SU-DHL-6 (cell line): Measurements from ENCODE around the gene ADCY5.

Experiments
- H2AFZ ChIP-seq: fragments of 200-600 bp; sonication (generic); 2 replicates; pipeline ENCODE4 v1.6.1; 2014; ENCODE audit warnings: low read depth, mild to moderate bottlenecking, moderate library complexity, mixed read lengths, antibody characterized with exemption, low read length; ENCODE audit not compliant: severe bottlenecking
- H3F3A ChIP-seq: fragments of 200-600 bp; shearing (Covaris generic); 2 replicates; pipeline ENCODE4 v1.6.0; 2016; ENCODE audit warnings: antibody characterized with exemption, mild to moderate bottlenecking; ENCODE audit not compliant: insufficient read depth
- H3K27ac ChIP-seq: fragments of 200-600 bp; sonication (generic); 2 replicates; pipeline ENCODE4 v1.5.1; 2016; ENCODE audit warnings: low read depth, mild to moderate bottlenecking, low read length, moderate library complexity, mixed read lengths
- H3K27me3 ChIP-seq: fragments of 200-600 bp; sonication (generic), shearing (Covaris generic); 2 replicates; pipeline ENCODE4 v1.6.0; 2014; ENCODE audit warnings: mild to moderate bottlenecking, low read length
- H3K36me3 ChIP-seq: fragments of 200-600 bp; sonication (generic); 2 replicates; pipeline ENCODE4 v1.6.1; 2014; ENCODE audit warnings: mild to moderate bottlenecking, low read length, mixed read lengths
- H3K4me2 ChIP-seq: fragments of 300-600, 200-600 bp; shearing (Covaris generic), sonication (generic); 2 replicates; pipeline ENCODE4 v1.6.0; 2014; ENCODE audit warnings: low read length, low read depth, mild to moderate bottlenecking; ENCODE audit not compliant: poor library complexity, severe bottlenecking
- H3K4me3 ChIP-seq: fragments of 200-600 bp; sonication (generic); 2 replicates; pipeline ENCODE4 v1.5.1; 2014; ENCODE audit warnings: antibody characterized with exemption, low read length, mild to moderate bottlenecking, mixed read lengths; ENCODE audit not compliant: insufficient read depth, poor library complexity, severe bottlenecking
- H3K79me2 ChIP-seq: fragments of 200-600 bp; sonication (generic); 2 replicates; pipeline ENCODE4 v1.6.1; 2014; ENCODE audit warnings: mild to moderate bottlenecking, low read length, moderate library complexity; ENCODE audit not compliant: insufficient read depth
- H3K9ac ChIP-seq: fragments of 200-600 bp; sonication (generic); 2 replicates; pipeline ENCODE4 v1.7.0; 2014; ENCODE audit warnings: mild to moderate bottlenecking, low read length
- H3K9me2 ChIP-seq: fragments of 200-600 bp; sonication (generic); replicated peaks from 2 replicates; pipeline ENCODE4 v1.6.1; 2014; ENCODE audit warnings: low read length; ENCODE audit not compliant: insufficient read depth
- H3K9me3 ChIP-seq: fragments of 200-600 bp; sonication (generic); 2 replicates; pipeline ENCODE4 v1.6.1; 2014; ENCODE audit warnings: low read length, mixed read lengths; ENCODE audit not compliant: insufficient read depth
- H4K20me1 ChIP-seq: fragments of 200-600 bp; sonication (generic); 2 replicates; pipeline ENCODE4 v1.6.1; 2014; ENCODE audit warnings: low read depth, mild to moderate bottlenecking, antibody characterized with exemption, low read length, moderate library complexity, mixed read lengths
- EZH2phosphoT487 ChIP-seq: fragments of 200-600 bp; sonication (generic), shearing (Covaris generic); conservative IDR thresholded peaks from 2 replicates; pipeline ENCODE4 v1.6.1; 2018; ENCODE audit warnings: mild to moderate bottlenecking, antibody characterized with exemption, low read length, moderate library complexity, mixed read lengths
- TF ChIP-seq, protein P1 (sequence below): fragments of 200-600 bp; sonication (generic); IDR thresholded peaks from one replicate; pipeline ENCODE4 v1.5.1; 2017; ENCODE audit warnings: antibody characterized with exemption, mild to moderate bottlenecking, low read length, moderate library complexity; ENCODE audit not compliant: insufficient read depth, poor library complexity, severe bottlenecking

Gene ADCY5

DNA sequence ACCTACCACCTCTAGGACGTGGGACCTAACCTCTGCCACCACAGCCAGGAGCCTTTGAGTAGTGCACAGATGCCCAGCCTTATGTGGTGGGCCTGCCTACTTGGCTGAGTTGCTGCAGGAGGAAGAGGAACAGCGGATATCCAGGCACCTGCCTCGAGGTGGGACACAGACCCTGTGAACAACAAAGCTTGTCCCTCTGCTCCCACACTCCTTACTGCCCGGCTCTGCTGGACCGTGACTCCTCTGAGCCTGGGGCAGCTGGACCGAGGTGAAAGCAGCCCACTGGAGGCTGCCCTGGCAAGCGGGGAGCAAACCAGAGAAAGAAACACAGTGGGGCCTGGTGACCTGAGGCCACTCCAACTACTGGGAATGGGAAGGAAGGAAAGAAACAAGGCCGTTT is 149.3 kb downstream of the ADCY5 start:
- TF ChIP-seq EZH2phosphoT487 = no peak
- TF ChIP-seq, protein P1, sequence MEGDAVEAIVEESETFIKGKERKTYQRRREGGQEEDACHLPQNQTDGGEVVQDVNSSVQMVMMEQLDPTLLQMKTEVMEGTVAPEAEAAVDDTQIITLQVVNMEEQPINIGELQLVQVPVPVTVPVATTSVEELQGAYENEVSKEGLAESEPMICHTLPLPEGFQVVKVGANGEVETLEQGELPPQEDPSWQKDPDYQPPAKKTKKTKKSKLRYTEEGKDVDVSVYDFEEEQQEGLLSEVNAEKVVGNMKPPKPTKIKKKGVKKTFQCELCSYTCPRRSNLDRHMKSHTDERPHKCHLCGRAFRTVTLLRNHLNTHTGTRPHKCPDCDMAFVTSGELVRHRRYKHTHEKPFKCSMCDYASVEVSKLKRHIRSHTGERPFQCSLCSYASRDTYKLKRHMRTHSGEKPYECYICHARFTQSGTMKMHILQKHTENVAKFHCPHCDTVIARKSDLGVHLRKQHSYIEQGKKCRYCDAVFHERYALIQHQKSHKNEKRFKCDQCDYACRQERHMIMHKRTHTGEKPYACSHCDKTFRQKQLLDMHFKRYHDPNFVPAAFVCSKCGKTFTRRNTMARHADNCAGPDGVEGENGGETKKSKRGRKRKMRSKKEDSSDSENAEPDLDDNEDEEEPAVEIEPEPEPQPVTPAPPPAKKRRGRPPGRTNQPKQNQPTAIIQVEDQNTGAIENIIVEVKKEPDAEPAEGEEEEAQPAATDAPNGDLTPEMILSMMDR = no peak
- no peak overlapping the region for H3K4me2 ChIP-seq
- H3K9me2 ChIP-seq = no peaks in the 10 kb centered on the region
- no peaks in the 10 kb centered on the region for H3F3A ChIP-seq
- H3K4me3 ChIP-seq = no peak overlapping the region
- no peaks in the 10 kb centered on the region for H3K9me3 ChIP-seq
- H3K9ac ChIP-seq = no peak overlapping the region
- no peaks in the 10 kb centered on the region for H3K36me3 ChIP-seq
- no peak overlapping the region for H2AFZ ChIP-seq
- no peaks in the 10 kb centered on the region for H4K20me1 ChIP-seq
- no peak overlapping the region for H3K27ac ChIP-seq
- H3K79me2 ChIP-seq = no peaks in the 10 kb centered on the region
- H3K27me3 ChIP-seq = no peaks in the 10 kb centered on the region

DNA sequence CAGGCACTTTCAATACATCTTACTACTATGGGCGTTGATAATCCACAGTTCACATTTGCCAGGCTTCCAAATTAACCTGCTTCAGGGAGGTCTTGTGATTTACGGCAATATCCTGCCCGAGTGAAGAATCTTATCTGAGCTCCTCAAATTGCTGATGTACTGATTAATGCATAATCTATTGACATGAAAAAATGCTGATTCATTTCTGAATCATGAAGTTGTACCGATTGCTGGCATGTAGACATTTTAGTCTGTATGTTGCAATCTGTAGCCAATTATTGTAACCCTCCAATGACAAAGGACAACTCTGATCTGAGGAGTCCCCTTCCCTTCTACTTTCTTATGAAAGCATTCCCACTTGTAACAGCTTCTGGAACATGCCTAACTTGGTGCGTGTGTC is 150.0 kb downstream of the ADCY5 start:
- no peak overlapping the region for H3K9ac ChIP-seq

DNA sequence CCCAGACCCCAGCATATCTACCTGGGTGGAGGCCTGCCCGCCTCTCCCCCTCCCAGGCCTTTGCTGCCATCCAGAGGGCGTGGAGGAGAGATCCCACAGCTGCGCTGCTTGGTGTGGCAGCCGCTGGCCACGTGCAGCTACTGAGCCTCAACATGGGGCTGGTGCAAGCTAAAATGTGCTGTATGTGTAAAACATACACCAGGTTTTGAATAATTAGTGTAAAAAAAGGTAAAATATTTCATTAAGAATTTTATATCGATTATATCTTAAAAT is 151.3 kb downstream of the ADCY5 start:
- Histone ChIP-seq H3K9me3 (no peaks in the 10 kb centered on the region), H3K4me3 (no peak overlapping the region), H3K36me3 (no peaks in the 10 kb centered on the region), H3K27ac (no peak overlapping the region), H3K9me2 (no peaks in the 10 kb centered on the region), H3K27me3 (no peaks in the 10 kb centered on the region), H3K79me2 (no peaks in the 10 kb centered on the region), H3K9ac (no peak overlapping the region), H2AFZ (no peak overlapping the region), H4K20me1 (no peaks in the 10 kb centered on the region), H3K4me2 (no peak overlapping the region), H3F3A (no peaks in the 10 kb centered on the region)
- no peak for TF ChIP-seq EZH2phosphoT487
- TF ChIP-seq, protein P1 = no peak

More for the DNA sequence above, 150.0 kb downstream of the ADCY5 start:
- Histone ChIP-seq H3K4me2 (no peak overlapping the region), H3K27me3 (no peaks in the 10 kb centered on the region), H2AFZ (no peak overlapping the region), H3K9me2 (no peaks in the 10 kb centered on the region), H3K27ac (no peak overlapping the region), H3K4me3 (no peak overlapping the region), H3F3A (no peaks in the 10 kb centered on the region), H3K79me2 (no peaks in the 10 kb centered on the region), H3K9me3 (no peaks in the 10 kb centered on the region), H3K36me3 (no peaks in the 10 kb centered on the region), H4K20me1 (no peaks in the 10 kb centered on the region)
- TF ChIP-seq, protein P1 = no peak
- no peak for TF ChIP-seq EZH2phosphoT487
